ENCODE measurements around the gene SPAG17. TPM values are rescaled to one million over a fixed set of nuclear protein-coding genes. Genes with fewer than 3 reads are reported as not detected.
A peak's percentile ranks its signal among the peaks of the same experiment; 100 is the strongest.

The SPAG17 gene
- total RNA-seq, 1 experiment from 2014 or later: not detected

DNA sequence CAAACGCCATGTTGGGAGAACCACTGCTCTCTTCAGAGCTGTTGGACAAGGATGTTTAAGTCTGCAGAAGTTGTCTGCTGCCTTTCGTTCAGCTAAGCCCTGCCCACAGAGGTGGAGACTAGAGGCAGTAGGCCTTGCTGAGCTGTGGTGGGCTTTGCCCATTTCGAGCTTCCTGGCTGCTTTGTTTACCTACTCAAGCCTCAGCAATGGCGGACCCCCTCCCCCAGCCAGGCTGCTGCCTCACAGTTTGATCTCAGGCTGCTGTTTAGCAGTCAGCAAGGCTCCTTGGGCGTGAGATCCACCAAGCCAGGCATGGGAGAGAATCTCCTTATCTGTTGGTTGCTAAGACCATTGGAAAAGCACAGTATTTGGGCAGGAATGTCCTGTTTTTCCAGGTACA, 180.7 kb downstream of the SPAG17 start:
- no peak for DNase-seq
- peaks cover 11% of the 10 kb centered on the region for H3K9me3 ChIP-seq
- H3K36me3 ChIP-seq: no peaks in the 10 kb centered on the region
- peaks cover 4% of the 10 kb centered on the region; the same call in 1 of the 2 replicates for H3K27me3 ChIP-seq
- no peak overlapping the region for H3K4me3 ChIP-seq

DNA sequence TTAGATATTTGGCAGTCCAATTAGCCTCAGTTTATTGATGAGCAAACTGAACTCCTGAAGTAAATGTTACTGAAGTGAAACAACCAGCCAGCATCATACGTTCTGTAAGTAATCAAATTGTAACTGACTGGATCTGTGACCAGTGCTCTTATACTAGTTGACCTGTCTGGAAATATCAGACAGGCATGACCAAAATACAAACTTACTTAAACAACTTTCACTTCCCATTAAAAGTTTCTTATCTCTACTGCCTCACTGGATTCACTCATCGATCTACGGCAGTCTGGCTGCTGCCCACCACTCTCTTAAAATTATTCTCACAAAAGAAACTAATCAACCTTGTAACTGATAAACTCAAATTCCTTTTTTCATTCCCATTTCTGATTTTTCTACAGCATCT, 199.1 kb downstream of the SPAG17 start:
- no peaks in the 10 kb centered on the region for H3K36me3 ChIP-seq
- peaks cover 3% of the 10 kb centered on the region; the same call in 1 of the 2 replicates for H3K27me3 ChIP-seq
- H3K4me3 ChIP-seq: no peak overlapping the region
- no peaks in the 10 kb centered on the region for H3K9me3 ChIP-seq
- no peak for DNase-seq

DNA sequence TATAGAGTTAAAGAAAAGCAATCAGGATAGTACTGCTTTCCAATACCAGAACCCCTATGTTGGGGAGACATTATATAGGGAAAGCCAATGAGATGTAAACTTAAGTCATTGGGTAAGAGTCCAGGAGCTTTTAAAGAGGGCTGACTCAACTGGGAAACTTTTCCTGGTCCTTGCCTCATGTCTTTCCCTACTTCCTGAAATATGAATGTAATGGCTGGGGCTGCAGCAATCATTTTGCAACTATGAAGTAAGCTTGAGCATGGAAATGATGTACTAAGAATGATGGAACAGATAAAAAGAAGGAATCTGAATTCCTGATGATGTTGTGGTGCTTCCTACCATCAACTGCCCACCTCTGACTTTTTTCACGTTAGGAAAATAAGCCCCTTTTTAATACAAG, 199.8 kb downstream of the SPAG17 start:
- Histone ChIP-seq H3K9me3 (no peaks in the 10 kb centered on the region), H3K36me3 (no peaks in the 10 kb centered on the region), H3K4me3 (no peak overlapping the region), H3K27me3 (peaks cover 5% of the 10 kb centered on the region)
- no peak for DNase-seq

DNA sequence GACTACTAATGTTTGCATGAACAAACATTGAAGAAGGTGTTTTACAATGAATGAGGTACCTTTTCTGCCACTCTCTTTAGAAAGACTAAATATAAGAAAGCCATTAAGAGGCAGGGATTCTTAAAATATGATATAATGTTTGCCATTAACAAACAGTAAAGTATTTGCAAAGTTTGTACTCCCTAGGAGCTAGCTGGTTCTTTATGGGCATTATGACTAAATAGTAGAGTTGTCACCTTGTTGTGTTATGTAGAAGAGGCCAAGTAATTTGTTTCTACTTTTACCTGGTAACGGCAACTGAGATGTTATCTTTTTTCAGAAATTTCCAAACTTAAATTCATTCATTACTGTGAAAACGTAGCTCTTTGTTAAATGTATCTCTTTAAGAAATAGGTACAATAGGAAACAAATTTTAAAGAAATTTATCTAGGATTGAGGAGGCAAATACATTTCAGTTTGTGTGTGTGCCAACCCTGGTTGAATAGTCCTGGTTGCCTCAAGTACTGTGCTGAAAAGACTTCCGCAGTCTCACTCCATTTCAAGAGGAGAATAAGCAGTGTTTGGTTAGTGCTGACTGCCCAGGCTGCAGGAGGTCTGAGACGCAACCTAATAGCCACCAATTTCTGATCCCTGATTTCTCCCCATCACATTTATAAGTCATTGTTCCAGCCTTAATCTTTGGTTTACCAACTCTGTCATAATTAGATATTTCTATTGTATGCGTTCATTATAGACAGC, 203.4 kb downstream of the SPAG17 start:
- DNase-seq: no peak

DNA sequence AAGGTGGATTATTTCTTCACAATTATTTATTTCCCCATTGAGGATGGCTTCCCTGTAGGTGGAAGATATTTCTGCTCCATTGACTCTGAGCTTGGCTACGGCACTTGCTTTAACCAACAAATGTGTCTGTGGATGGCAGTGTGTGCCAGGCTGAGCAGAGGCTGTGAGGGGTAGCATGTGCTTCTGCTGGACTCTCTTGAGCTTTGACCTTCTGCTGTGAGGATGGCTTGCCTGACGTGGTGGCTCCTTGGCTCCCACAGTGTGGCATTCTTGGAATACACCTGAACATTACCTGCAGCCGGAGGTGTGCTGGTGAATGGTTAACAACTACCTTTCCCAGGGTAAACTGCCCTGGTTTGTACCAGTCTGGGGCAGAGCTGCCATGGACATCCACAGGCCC, 208.6 kb downstream of the SPAG17 start:
- H3K36me3 ChIP-seq: no peaks in the 10 kb centered on the region
- DNase-seq: no peak
- H3K4me3 ChIP-seq: no peak overlapping the region
- no peaks in the 10 kb centered on the region for H3K9me3 ChIP-seq
- peaks cover 11% of the 10 kb centered on the region for H3K27me3 ChIP-seq

More for the DNA sequence above, 203.4 kb downstream of the SPAG17 start:
- Histone ChIP-seq H3K27me3 (peaks cover 13% of the 10 kb centered on the region), H3K4me3 (no peak overlapping the region), H3K9me3 (no peaks in the 10 kb centered on the region), H3K36me3 (no peaks in the 10 kb centered on the region)

DNA sequence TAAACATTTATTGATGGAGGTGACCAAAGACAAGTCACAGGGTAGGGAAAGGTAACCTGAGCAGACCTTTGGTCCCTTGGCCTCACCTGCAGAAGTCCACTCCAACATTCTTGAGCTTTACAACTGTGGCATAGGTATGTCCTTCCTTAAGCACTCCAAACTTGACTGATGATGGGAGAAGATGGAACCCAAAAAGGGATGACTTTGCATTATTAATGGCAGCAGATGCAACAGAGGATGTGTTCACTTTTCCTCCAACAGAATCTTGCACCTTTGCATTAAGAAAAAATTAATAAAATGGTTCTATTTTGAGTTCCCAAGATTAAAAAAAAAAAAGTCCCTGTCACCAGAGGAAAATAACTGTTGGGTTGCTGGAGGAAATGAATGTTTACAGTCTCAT, 213.3 kb downstream of the SPAG17 start:
- H3K4me3 ChIP-seq: no peak overlapping the region
- no peaks in the 10 kb centered on the region for H3K36me3 ChIP-seq
- H3K9me3 ChIP-seq: no peaks in the 10 kb centered on the region
- DNase-seq: no peak
- H3K27me3 ChIP-seq: no peaks in the 10 kb centered on the region; the same call in none of the 2 replicates

DNA sequence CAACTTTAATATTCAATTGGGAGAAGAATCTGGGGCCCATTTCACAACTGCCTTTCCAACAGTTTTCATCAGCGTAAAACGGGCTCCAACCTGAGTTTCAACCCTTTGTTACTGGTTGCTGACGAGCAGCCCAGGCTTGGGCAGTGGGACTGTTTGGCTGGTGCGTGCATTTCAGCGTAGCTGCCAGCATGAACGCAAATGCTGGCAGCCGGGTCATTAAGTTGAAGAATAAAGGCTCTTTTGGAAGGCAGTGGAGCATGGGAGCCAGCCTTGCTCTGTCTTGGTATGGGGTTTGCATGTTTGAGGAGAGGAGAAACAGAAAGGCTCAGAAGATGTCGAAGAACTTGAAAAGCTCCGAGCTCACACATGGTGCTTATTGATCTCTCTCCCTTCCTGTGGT, 214.8 kb downstream of the SPAG17 start:
- Histone ChIP-seq H3K9me3 (no peaks in the 10 kb centered on the region), H3K4me3 (no peak overlapping the region), H3K36me3 (no peaks in the 10 kb centered on the region), H3K27me3 (no peaks in the 10 kb centered on the region; the same call in 1 of the 2 replicates)
- no peak for DNase-seq

DNA sequence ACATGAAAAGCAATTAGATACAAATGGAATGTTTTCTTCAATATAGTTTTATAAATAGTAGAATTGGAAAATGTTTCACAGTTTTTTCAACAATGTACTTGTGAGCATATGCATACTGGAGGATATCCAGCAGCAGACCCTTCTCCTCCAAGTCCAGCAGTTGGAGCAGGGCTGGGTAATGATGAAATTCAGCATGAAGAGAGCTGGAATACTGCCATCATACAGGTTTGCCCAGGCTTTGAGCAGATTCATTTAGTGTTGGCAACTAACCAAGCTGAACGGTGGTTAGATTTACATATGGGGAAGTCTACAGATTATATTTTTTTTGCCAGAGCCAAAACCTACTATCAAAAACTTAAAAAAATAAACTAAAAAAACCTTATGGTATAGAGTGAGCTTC, 217.1 kb downstream of the SPAG17 start:
- no peaks in the 10 kb centered on the region for H3K27me3 ChIP-seq
- no peak overlapping the region for H3K4me3 ChIP-seq
- peaks cover 6% of the 10 kb centered on the region for H3K36me3 ChIP-seq
- no peak for DNase-seq
- no peaks in the 10 kb centered on the region for H3K9me3 ChIP-seq

DNA sequence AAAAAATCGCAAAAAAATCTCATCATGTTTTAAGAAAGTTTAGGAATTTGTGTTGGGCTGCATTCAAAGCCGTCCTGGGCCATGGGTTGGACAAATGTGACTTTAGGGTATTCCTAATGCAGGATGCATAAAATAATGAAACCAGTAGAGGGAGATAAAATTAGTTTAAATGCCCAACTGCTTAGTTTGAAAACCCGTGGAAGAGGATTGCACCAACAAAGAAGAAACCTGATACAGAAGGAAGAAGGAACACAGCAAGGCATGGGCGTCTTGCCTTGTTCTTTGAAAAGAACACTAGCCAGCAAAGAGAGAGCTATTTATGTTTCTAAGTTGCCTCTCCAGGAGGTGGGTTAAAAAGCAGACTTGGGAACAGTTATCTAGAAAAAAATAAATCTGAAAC, 217.6 kb downstream of the SPAG17 start:
- Histone ChIP-seq H3K27me3 (no peaks in the 10 kb centered on the region), H3K4me3 (no peak overlapping the region), H3K36me3 (peaks cover 7% of the 10 kb centered on the region), H3K9me3 (no peaks in the 10 kb centered on the region)
- peak; percentile 23 for DNase-seq

DNA sequence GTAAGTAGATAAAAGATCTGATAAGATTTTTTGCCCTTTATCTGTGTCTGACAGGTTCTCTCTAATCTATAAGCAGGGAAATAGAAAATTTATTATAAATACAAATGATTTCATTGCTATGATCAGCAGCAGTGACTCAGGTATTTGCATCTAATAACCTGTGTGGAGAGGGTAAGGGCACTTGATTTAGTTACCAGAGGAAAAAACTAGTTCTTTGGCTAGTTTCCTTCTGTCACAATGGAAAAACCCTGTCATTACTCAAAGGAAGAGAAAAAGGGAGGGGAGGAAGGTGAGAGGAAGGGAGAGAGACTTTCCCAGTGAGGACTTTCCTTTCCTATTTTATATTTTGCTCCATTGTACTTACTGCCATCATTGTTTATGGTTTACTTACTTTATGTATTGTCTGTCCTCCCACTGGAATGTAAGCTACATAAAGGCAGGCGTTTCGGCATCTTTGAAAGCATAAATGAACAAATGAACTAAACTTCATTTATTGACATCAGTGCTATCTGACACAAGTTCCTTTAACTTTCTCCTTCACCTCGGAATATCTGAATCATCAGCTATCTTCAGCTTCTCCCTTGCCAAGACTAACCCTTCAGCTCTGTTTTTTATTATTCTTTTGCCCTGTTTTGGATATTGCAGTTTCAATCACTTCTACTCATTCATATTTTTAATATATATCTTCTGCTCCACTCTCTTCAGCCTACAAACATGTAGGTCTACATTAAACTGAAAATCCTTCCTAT, 220.6 kb downstream of the SPAG17 start:
- H3K4me3 ChIP-seq: no peak overlapping the region
- peaks cover 33% of the 10 kb centered on the region for H3K36me3 ChIP-seq
- no peaks in the 10 kb centered on the region for H3K27me3 ChIP-seq
- no peak for DNase-seq
- H3K9me3 ChIP-seq: no peaks in the 10 kb centered on the region

DNA sequence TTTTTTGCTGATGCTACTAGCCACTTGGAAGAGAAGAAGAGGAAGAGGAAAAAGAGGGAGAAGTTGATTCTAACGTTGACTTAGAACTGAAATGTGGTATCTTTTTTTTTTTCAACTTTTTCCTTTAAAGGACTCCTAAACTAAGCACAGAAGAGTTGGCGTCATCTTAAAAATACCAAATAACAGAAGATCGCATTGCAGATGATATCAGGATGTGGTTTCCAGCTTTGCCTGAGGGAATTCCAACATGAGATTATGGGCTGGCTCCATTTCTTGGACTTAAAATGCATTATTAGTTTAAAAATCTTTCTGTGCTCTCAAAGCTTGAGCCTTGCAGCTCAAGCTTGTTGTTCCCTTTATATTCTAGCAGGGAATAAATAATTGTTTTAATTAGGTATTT, 225.7 kb downstream of the SPAG17 start:
- DNase-seq: no peak
- Histone ChIP-seq H3K9me3 (no peaks in the 10 kb centered on the region), H3K27me3 (no peaks in the 10 kb centered on the region), H3K4me3 (no peak overlapping the region), H3K36me3 (peaks cover 76% of the 10 kb centered on the region)

DNA sequence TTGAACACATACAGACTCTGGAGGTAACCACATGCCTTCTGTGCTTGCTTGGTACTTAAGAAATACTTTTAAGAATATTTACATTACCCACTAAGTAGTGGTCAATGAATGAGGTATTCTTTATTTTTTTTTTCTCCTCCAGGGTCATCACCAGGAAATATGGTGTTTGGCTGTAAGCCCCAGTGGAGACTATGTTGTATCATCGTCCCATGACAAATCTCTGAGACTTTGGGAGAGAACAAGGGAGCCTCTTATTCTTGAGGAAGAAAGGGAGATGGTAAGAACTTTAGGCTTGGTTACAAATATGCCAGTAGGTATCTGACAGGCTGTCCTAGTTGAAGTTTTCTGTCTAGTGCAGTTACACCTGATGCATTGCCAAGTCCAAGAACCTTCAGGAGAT, 232.6 kb downstream of the SPAG17 start:
- Histone ChIP-seq H3K4me3 (no peak overlapping the region), H3K27me3 (no peaks in the 10 kb centered on the region), H3K9me3 (no peaks in the 10 kb centered on the region), H3K36me3 (peaks cover 96% of the 10 kb centered on the region)
- DNase-seq: no peak

DNA sequence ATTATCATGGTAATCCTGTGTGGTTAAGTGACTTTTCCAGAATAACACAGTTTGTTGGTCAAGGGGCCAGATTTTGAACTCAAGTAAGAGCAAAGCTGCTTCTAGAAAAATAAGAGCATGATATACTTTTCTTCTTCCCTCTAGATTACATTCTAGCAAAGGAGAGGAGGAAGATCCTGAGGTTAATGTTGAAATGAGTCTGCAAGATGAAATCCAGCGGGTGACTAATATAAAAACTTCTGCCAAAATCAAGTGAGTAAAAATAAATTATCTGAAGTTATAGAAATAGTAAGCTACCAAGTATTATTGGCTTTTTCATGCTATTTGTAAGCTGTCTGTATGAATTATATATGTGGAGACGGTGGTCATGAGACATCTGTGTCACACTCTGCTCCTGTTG, 242.7 kb downstream of the SPAG17 start:
- no peak overlapping the region for H3K4me3 ChIP-seq
- H3K36me3 ChIP-seq: peaks cover 92% of the 10 kb centered on the region
- no peak for DNase-seq
- no peaks in the 10 kb centered on the region for H3K9me3 ChIP-seq
- H3K27me3 ChIP-seq: no peaks in the 10 kb centered on the region

DNA sequence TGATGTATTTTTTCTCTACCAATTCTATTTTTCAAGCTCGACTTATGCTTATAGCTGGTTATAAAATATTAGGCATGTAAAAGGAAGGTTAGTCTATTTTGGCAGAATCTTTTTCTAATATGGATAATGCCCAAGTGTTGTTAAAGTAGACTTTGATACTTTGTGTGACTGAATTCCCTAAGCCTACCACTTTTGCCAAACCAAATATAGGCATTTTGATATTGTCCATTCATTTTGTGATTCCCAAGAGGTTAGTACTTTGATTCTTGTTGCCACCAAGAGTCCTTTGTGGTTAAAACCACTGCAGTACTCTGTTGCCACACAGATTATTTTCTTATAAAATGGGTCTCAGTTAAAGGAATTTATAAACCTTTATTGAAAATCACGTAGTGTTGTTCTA, 251.3 kb downstream of the SPAG17 start:
- Histone ChIP-seq H3K4me3 (no peak overlapping the region), H3K36me3 (peaks cover 67% of the 10 kb centered on the region), H3K27me3 (no peaks in the 10 kb centered on the region), H3K9me3 (no peaks in the 10 kb centered on the region)
- no peak for DNase-seq

DNA sequence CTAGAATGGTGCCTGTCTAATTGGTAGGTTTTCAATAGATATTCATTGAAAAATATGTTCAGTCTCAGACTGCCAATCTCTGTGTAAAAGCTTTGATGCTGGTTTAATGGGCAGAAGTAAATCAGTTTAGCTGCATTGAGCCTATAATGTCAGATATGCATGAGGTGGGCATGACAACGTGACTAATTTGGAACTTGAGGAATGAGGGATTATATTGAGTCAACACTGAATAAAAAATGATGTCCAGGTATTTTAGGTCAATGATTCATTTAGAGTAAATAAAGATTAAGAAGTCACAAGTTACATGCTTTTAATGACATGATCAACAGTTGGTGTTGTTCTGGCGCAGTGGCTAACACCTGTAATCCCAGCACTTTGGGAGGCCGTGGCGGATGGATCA, 252.5 kb downstream of the SPAG17 start:
- Histone ChIP-seq H3K4me3 (no peak overlapping the region), H3K36me3 (peaks cover 55% of the 10 kb centered on the region), H3K9me3 (no peaks in the 10 kb centered on the region), H3K27me3 (no peaks in the 10 kb centered on the region)
- no peak for DNase-seq

DNA sequence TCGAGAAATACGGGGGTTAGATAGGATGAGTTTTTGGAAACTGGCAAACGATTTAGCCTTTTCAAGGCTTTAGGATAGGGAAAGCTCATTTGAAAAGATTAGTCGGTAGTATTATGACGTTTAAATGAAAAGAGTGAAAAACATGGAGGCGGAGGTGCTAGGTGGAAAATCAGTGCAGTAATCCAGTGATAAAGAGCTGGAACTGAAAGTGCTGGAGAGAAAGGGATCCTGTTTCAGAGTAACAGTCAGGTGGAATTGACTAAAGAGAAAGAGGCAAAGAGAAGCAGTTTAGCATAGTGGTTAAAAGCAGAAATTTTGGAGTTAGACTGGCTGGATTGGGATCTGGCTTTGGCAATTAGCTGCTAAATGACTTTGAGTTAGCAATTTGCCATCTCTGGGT, 254.5 kb downstream of the SPAG17 start:
- H3K4me3 ChIP-seq: peak overlapping the region; percentile 100
- H3K36me3 ChIP-seq: peaks cover 36% of the 10 kb centered on the region
- H3K9me3 ChIP-seq: no peaks in the 10 kb centered on the region
- DNase-seq: no peak
- H3K27me3 ChIP-seq: no peaks in the 10 kb centered on the region

DNA sequence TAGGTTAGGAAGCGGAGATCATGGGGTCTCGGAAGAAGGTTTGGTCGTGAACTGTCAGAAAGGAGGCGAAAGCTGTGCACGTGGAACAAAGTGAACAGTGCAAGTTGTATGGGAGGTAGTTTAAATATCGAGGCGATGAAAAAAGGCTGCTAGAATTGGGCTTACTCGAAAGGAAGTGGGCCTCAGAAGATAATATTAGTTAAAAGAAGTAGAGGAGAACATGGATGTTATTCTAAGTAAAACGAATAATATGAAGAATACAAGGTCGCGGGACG, 254.9 kb downstream of the SPAG17 start:
- Histone ChIP-seq H3K36me3 (peaks cover 32% of the 10 kb centered on the region), H3K4me3 (peak overlapping the region; percentile 100), H3K27me3 (no peaks in the 10 kb centered on the region), H3K9me3 (no peaks in the 10 kb centered on the region)
- DNase-seq: no peak

Measured in MG63 (cell line).